Heart right ventricle (tissue), 16 donors: ENCODE data around the gene CD226. TPM values are rescaled to one million over a fixed set of nuclear protein-coding genes. Genes with fewer than 3 reads are reported as not detected.

Experiments
- ATAC-seq, 8 donors: fragments of 200-7000 bp; cut with Tn5 transposase; one replicate each; pipeline ENCODE4 v1.9.1; 2020; ENCODE audit warnings: mild to moderate bottlenecking in 8 of 8, moderate library complexity in 8 of 8, moderate number of reproducible peaks in 1 of 8
- DNase-seq, 2 donors: peaks; one replicate each; pipeline ENCODE4 v3.0.0-alpha.2; 2020
- H3K27ac ChIP-seq, 10 donors: fragments of 200-600 bp; sonication (generic) in 2 of 10; one replicate each; pipeline versions ENCODE4 v1.5.0 to v1.8.0; 2020 to 2022; ENCODE audit warnings: mild to moderate bottlenecking in 3 of 10
- H3K27me3 ChIP-seq, 7 donors: fragments of 200-600 bp; one replicate each; pipeline ENCODE4 v1.8.0; 2021 to 2022; ENCODE audit warnings: mild to moderate bottlenecking in 2 of 7
- H3K36me3 ChIP-seq, 9 donors: fragments of 200-600 bp; sonication (generic) in 1 of 9; one replicate each; pipeline versions ENCODE4 v1.5.0 to v1.8.0; 2020 to 2022; ENCODE audit warnings: mild to moderate bottlenecking in 2 of 9
- H3K4me1 ChIP-seq, 9 donors: fragments of 200-600 bp; sonication (generic) in 1 of 9; one replicate each; pipeline versions ENCODE4 v1.5.0 to v1.8.0; 2020 to 2022; ENCODE audit warnings: mild to moderate bottlenecking in 4 of 9
- H3K4me3 ChIP-seq, 10 donors: fragments of 200-600 bp; sonication (generic) in 2 of 10; one replicate each; pipeline versions ENCODE4 v1.5.0 to v1.8.0; 2020 to 2022; ENCODE audit warnings: mild to moderate bottlenecking in 7 of 10, moderate library complexity in 2 of 10
- H3K9me3 ChIP-seq, 11 donors: fragments of 200-600 bp in 10 of 11; sonication (generic) in 2 of 11; one replicate each; pipeline versions ENCODE4 v1.5.0 to v1.8.0; 2013 to 2022; ENCODE audit warnings: mild to moderate bottlenecking in 2 of 11, control low read depth in 1 of 11, moderate library complexity in 1 of 11
- CTCF ChIP-seq, 9 donors: fragments of 200-600 bp; sonication (generic) in 2 of 9; IDR thresholded peaks; one replicate each; pipeline versions ENCODE4 v1.5.0 to v1.8.0; 2021 to 2022; ENCODE audit warnings: antibody characterized with exemption in 9 of 9, mild to moderate bottlenecking in 5 of 9, moderate library complexity in 1 of 9
- WGBS, 2 donors: extraction: QIAGEN DNeasy Blood & Tissue Kit; methylation state at CpG; one replicate each; pipeline ENCODE4 v1.1.7; 2013; ENCODE audit warnings: inconsistent platforms in 1 of 2; 5-methylcytosine and 5-hydroxymethylcytosine counted together
- intact Hi-C, 10 donors: fragments of 100-400 bp; cut with DNase I; formaldehyde crosslinking; loops; one replicate each; pipeline versions ENCODE4 v1.11.1 to v1.14.2; 2022
- polyA plus RNA-seq, 2 donors: library from polyadenylated mRNA; stranded (reverse); fragments of 200-250 nt; gene quantifications; one replicate each; pipeline ENCODE4 v1.2.3, GENCODE V29; 2013
- total RNA-seq, 10 donors: library from RNA; stranded (reverse); fragmentation: NEBNext Ultra II Directional in 3 of 10; extraction: Animal tissue kit (Norgen Biotek cat#: 25700) in 3 of 10; gene quantifications; one replicate each; pipeline versions ENCODE4 v1.2.1 to v1.2.4, GENCODE V29; 2021 to 2023
- donor health status: Arrhythmogenic right ventricular cardiomyopathy.
- donor health status: ischemic (EF 13 %, LVEDD 7.1; RV severe dilation, severe dysfunction).
- donor health status: healthy with polysubstance abuse.
- donor health status: DM: no; HTN: yes; CAD: no.
- donor health status: DM: no; HTN: no; CAD: no.
- donor health status: ischemic (EF 25% LVEDD 6.9; RV normal size, moderate dysfunction).
- donor health status: ischemic (EF 25% LVEDD 5.7; RV mildly dilated, moderate dysfunction).
- donor health status: healthy.
- donor health status: DM: yes; HTN: yes; CAD: no.
- donor health status: Ischemic cardiomyopathy.
- donor health status: ischemic (EF 35%, LVEDD 5.7; RV mildly dilated, moderate dysfunction).
- donor health status: nonischemic (EF 11% LVEDD 7.7; RV severe dilation, severe dysfunction).
- donor health status: DM: yes; HTN: yes; CAD: no.
- donor health status: PGD.
- donor health status: ischemic (EF 29% LVEDD 5.4; RV normal size, mild dysfunction).
- donor health status: nonischemic (EF 23%, LVEDD 6.1; RV moderate dilation, normal function).

The CD226 gene
- total and polyA plus RNA-seq, 12 donors, result 0.19 to 4.1 (median 0.98) TPM

- 86 to 89% methylated on average over 3 of the region's 3 CpGs for WGBS, 2 donors
- H3K27ac ChIP-seq, result no peak overlapping the region
- no peak for TF ChIP-seq CTCF (IDR thresholded peaks at IDR 0.05)
- intact Hi-C loops, result no loop called here
- DNase-seq (no peak), ATAC-seq (no peak)
- no peaks in the 10 kb centered on the region for H3K27me3 ChIP-seq
- H3K9me3 ChIP-seq, result no peaks in the 10 kb centered on the region
- peaks cover 0 to 20% (median 0%) of the 10 kb centered on the region in 9 donors for H3K4me1 ChIP-seq
- no peak overlapping the region for H3K4me3 ChIP-seq
- no peaks in the 10 kb centered on the region for H3K36me3 ChIP-seq
Observed at GRCh38 chr18:69961718-69962117, 14.0 kb upstream of the CD226 start.

GRCh38 chr18:69958422-69958821, 10.7 kb upstream of the CD226 start:
- Histone ChIP-seq H3K4me1 (peaks cover 0 to 20% (median 0%) of the 10 kb centered on the region in 9 donors), H3K27me3 (no peaks in the 10 kb centered on the region), H3K9me3 (no peaks in the 10 kb centered on the region), H3K36me3 (no peaks in the 10 kb centered on the region), H3K27ac (peak overlapping the region in 1 of 10 donors; percentile 67), H3K4me3 (no peak overlapping the region)
- intact Hi-C loops, result no loop called here
- WGBS, 2 donors, result 92 to 93% methylated on average over 5 of the region's 5 CpGs
- no peak for TF ChIP-seq CTCF (IDR thresholded peaks at IDR 0.05)
- no peak for ATAC-seq
- DNase-seq, result no peak

GRCh38 chr18:69957747-69958146, 10.1 kb upstream of the CD226 start:
- DNase-seq, result no peak
- Histone ChIP-seq H3K4me1 (peaks cover 0 to 20% (median 0%) of the 10 kb centered on the region in 9 donors), H3K4me3 (no peak overlapping the region), H3K9me3 (peaks cover 0 to 5% (median 0%) of the 10 kb centered on the region in 11 donors), H3K27ac (peak overlapping the region in 1 of 10 donors; percentile 67), H3K27me3 (no peaks in the 10 kb centered on the region), H3K36me3 (no peaks in the 10 kb centered on the region)
- 96 to 97% methylated on average over 3 of the region's 3 CpGs for WGBS, 2 donors
- intact Hi-C loops, result no loop called here
- TF ChIP-seq CTCF (IDR thresholded peaks at IDR 0.05), result no peak
- no peak for ATAC-seq

- peaks cover 0 to 5% (median 0%) of the 10 kb centered on the region in 11 donors for H3K9me3 ChIP-seq
- intact Hi-C loops, result no loop called here
- no peaks in the 10 kb centered on the region for H3K36me3 ChIP-seq
- no peaks in the 10 kb centered on the region for H3K27me3 ChIP-seq
- ATAC-seq (no peak), DNase-seq (no peak)
- TF ChIP-seq CTCF (IDR thresholded peaks at IDR 0.05), result no peak
- WGBS, 2 donors, result 70 to 71% methylated on average over 20 of the region's 20 CpGs
- H3K4me1 ChIP-seq, result peaks cover 0 to 20% (median 0%) of the 10 kb centered on the region in 9 donors
- peak overlapping the region in 1 of 10 donors; percentile 35 for H3K4me3 ChIP-seq
- H3K27ac ChIP-seq, result peak overlapping the region in 1 of 10 donors; percentile 67
Observed at GRCh38 chr18:69956665-69957620, 9.3 kb upstream of the CD226 start.
